TTC549 (cell line): Measurements from ENCODE around the gene NRGN.

Source experiments
- FAIRE-seq: peaks from 2 replicates; lab custom pipeline; 2012; peaks lifted over from hg19 to GRCh38; lab: Jason Lieb, UNC

Gene NRGN

GRCh38 chr11:124791626-124792341 lies 52.0 kb downstream of the NRGN start:
- FAIRE-seq: no peak

GRCh38 chr11:124793466-124794278 lies 53.9 kb downstream of the NRGN start:
- FAIRE-seq: no peak

DNA sequence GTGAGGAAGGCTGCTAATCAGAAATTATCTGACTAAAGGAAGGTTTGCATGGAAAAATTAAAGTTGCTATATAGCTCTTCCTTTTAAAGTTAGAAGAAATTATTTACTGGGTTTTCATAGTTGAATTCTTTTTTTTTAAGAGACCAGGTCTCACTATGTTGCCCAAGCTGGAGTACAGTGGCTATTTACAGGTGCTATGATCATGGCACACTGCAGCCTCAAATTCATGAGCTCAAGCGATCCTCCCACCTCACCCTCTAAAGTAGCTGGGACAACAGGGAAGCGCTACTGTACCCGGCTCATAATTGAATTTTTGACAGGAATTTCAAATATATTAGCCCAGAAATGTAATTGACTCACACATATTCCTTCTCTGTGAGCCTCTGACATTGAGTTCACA lies 56.6 kb downstream of the NRGN start:
- no peak for FAIRE-seq
